RWPE2 (cell line): ENCODE results near the gene VWA5B1.

ENCODE experiments used
- ATAC-seq: fragments of 200-7000 bp; cut with Tn5 transposase; 3 replicates; pipeline ENCODE4 v1.9.1; 2021; ENCODE audit warnings: low read depth
- DNase-seq: peaks from one replicate; pipeline ENCODE4 v3.0.0-alpha.2; 2020; ENCODE audit warnings: low spot score
- H3K27ac ChIP-seq: fragments of 450-650 bp; 2 replicates; pipeline ENCODE4 v1.5.1; 2017; ENCODE audit warnings: mild to moderate bottlenecking; ENCODE audit not compliant: poor library complexity, severe bottlenecking
- H3K27me3 ChIP-seq: fragments of 250-450 bp; sonication (Bioruptor Pico); 2 replicates; pipeline ENCODE4 v1.5.1; 2021; ENCODE audit warnings: mild to moderate bottlenecking, moderate library complexity; ENCODE audit not compliant: insufficient read depth, poor library complexity, severe bottlenecking
- H3K36me3 ChIP-seq: fragments of 250-450 bp; sonication (Bioruptor Pico); 2 replicates; pipeline ENCODE4 v1.5.1; 2020; ENCODE audit warnings: low read depth, mild to moderate bottlenecking, moderate library complexity
- H3K4me1 ChIP-seq: fragments of 250-450 bp; sonication (Bioruptor Pico); 2 replicates; pipeline ENCODE4 v1.5.1; 2021; ENCODE audit warnings: mild to moderate bottlenecking, moderate library complexity; ENCODE audit not compliant: insufficient read depth, poor library complexity, severe bottlenecking
- H3K4me3 ChIP-seq: fragments of 250-450 bp; sonication (Bioruptor Pico); 2 replicates; pipeline ENCODE4 v1.5.1; 2021; ENCODE audit warnings: mild to moderate bottlenecking, moderate library complexity; ENCODE audit not compliant: severe bottlenecking
- H3K9me3 ChIP-seq: fragments of 250-450 bp; sonication (Bioruptor Pico); 2 replicates; pipeline ENCODE4 v1.5.1; 2021; ENCODE audit warnings: mild to moderate bottlenecking, moderate library complexity; ENCODE audit not compliant: severe bottlenecking
- CTCF ChIP-seq: fragments of 450-650 bp; IDR thresholded peaks from one replicate; pipeline ENCODE4 v1.5.1; 2017; ENCODE audit warnings: mild to moderate bottlenecking, moderate library complexity; ENCODE audit not compliant: poor library complexity, severe bottlenecking

VWA5B1 gene

GRCh38 chr1:20365421-20366055, 74.9 kb downstream of the VWA5B1 start:
- no peak for ATAC-seq
- H3K27ac ChIP-seq = no peak overlapping the region
- H3K4me3 ChIP-seq = no peak overlapping the region
- H3K4me1 ChIP-seq = no peaks in the 10 kb centered on the region
- H3K9me3 ChIP-seq = no peaks in the 10 kb centered on the region
- no peaks in the 10 kb centered on the region for H3K36me3 ChIP-seq
- H3K27me3 ChIP-seq = peaks cover 25% of the 10 kb centered on the region
- no peak for TF ChIP-seq CTCF
- no peak for DNase-seq

- DNase-seq = no peak
- Histone ChIP-seq H3K4me3 (peak overlapping the region; percentile 14), H3K27me3 (peaks cover 25% of the 10 kb centered on the region)
Observed at GRCh38 chr1:20366056-20366462, 75.4 kb downstream of the VWA5B1 start.

GRCh38 chr1:20366463-20367115, 75.9 kb downstream of the VWA5B1 start:
- H3K27me3 ChIP-seq = peaks cover 25% of the 10 kb centered on the region
- H3K9me3 ChIP-seq = no peaks in the 10 kb centered on the region
- no peaks in the 10 kb centered on the region for H3K36me3 ChIP-seq
- peak overlapping the region; percentile 14 for H3K4me3 ChIP-seq
- no peak for ATAC-seq
- DNase-seq = no peak
- H3K27ac ChIP-seq = no peak overlapping the region
- no peak for TF ChIP-seq CTCF
- H3K4me1 ChIP-seq = no peaks in the 10 kb centered on the region

More at GRCh38 chr1:20366056-20366462, 75.4 kb downstream of the VWA5B1 start:
- Histone ChIP-seq H3K4me1 (no peaks in the 10 kb centered on the region), H3K27ac (no peak overlapping the region), H3K36me3 (no peaks in the 10 kb centered on the region), H3K9me3 (no peaks in the 10 kb centered on the region)
- ATAC-seq = no peak
- no peak for TF ChIP-seq CTCF

- ATAC-seq = peak; percentile 92
- Histone ChIP-seq H3K9me3 (no peaks in the 10 kb centered on the region), H3K4me1 (no peaks in the 10 kb centered on the region), H3K4me3 (peak overlapping the region; percentile 14), H3K27ac (no peak overlapping the region), H3K36me3 (no peaks in the 10 kb centered on the region), H3K27me3 (peaks cover 25% of the 10 kb centered on the region)
- peak; percentile 56 for TF ChIP-seq CTCF
- no peak for DNase-seq
Observed at GRCh38 chr1:20367116-20367585, 76.5 kb downstream of the VWA5B1 start.

- Histone ChIP-seq H3K27ac (no peak overlapping the region), H3K36me3 (no peaks in the 10 kb centered on the region), H3K9me3 (no peaks in the 10 kb centered on the region), H3K4me1 (no peaks in the 10 kb centered on the region), H3K27me3 (peaks cover 25% of the 10 kb centered on the region), H3K4me3 (no peak overlapping the region)
- no peak for DNase-seq
- no peak for ATAC-seq
- no peak for TF ChIP-seq CTCF
Observed at GRCh38 chr1:20367626-20368025, 77.0 kb downstream of the VWA5B1 start.
